Trophoblast cell (in vitro differentiated cells and primary cell): ENCODE results near the gene NEK5.
A peak's percentile ranks its signal among the peaks of the same experiment; 100 is the strongest.

Source experiments
- DNase-seq, 2 donors: peaks; one replicate each; pipeline ENCODE4 v3.0.0-alpha.2; 2016
- H2AFZ ChIP-seq: 2 replicates; pipeline ENCODE4 v1.6.1; 2013; ENCODE audit warnings: low read length, moderate library complexity, mild to moderate bottlenecking; ENCODE audit not compliant: insufficient read depth, poor library complexity
- H2AK5ac ChIP-seq: 2 replicates; pipeline ENCODE4 v1.6.1; 2013; ENCODE audit warnings: mild to moderate bottlenecking, low read length
- H2BK120ac ChIP-seq: 2 replicates; pipeline ENCODE4 v1.6.1; 2013; ENCODE audit warnings: low read length, mild to moderate bottlenecking, moderate library complexity; ENCODE audit not compliant: insufficient read depth, poor library complexity
- H2BK12ac ChIP-seq: 2 replicates; pipeline ENCODE4 v1.6.1; 2013; ENCODE audit warnings: mild to moderate bottlenecking, low read length, moderate library complexity
- H2BK5ac ChIP-seq: 2 replicates; pipeline ENCODE4 v1.6.1; 2013; ENCODE audit warnings: low read length, low read depth, moderate library complexity, mild to moderate bottlenecking; ENCODE audit not compliant: poor library complexity
- H3K14ac ChIP-seq: 2 replicates; pipeline ENCODE4 v1.6.1; 2013; ENCODE audit warnings: mild to moderate bottlenecking, low read length
- H3K18ac ChIP-seq: 2 replicates; pipeline ENCODE4 v1.6.1; 2013; ENCODE audit warnings: mild to moderate bottlenecking, low read length
- H3K23ac ChIP-seq: 2 replicates; pipeline ENCODE4 v1.6.1; 2013; ENCODE audit warnings: low read length
- H3K27ac ChIP-seq: 2 replicates; pipeline ENCODE4 v1.5.1; 2013; ENCODE audit warnings: low read depth, mild to moderate bottlenecking, inconsistent platforms, low read length, moderate library complexity
- H3K27me3 ChIP-seq: 2 replicates; pipeline ENCODE4 v1.6.1; 2013; ENCODE audit warnings: inconsistent platforms, mild to moderate bottlenecking, low read length, moderate library complexity; ENCODE audit not compliant: insufficient read depth
- H3K36me3 ChIP-seq, 2 experiments: 1 replicate in 1 of 2; 2 replicates in 1 of 2; pipeline ENCODE4 v1.6.1; 2013; ENCODE audit warnings: low read length in 2 of 2, mild to moderate bottlenecking in 2 of 2, moderate library complexity in 1 of 2; ENCODE audit not compliant: insufficient read depth in 2 of 2, control insufficient read depth in 1 of 2
- H3K4ac ChIP-seq: 2 replicates; pipeline ENCODE4 v1.6.1; 2013; ENCODE audit warnings: low read depth, mild to moderate bottlenecking, low read length, moderate library complexity
- H3K4me1 ChIP-seq, 2 experiments: 1 replicate in 1 of 2; 2 replicates in 1 of 2; pipeline ENCODE4 v1.6.1; 2013; ENCODE audit warnings: low read length in 2 of 2, mild to moderate bottlenecking in 2 of 2, moderate library complexity in 1 of 2; ENCODE audit not compliant: insufficient read depth in 2 of 2, control insufficient read depth in 1 of 2
- H3K4me2 ChIP-seq: 2 replicates; pipeline ENCODE4 v1.6.1; 2013; ENCODE audit warnings: inconsistent platforms, mild to moderate bottlenecking, low read length, moderate library complexity
- H3K4me3 ChIP-seq: 2 replicates; pipeline ENCODE4 v1.5.1; 2013; ENCODE audit warnings: mild to moderate bottlenecking, low read depth, low read length, inconsistent platforms
- H3K79me1 ChIP-seq: one replicate; pipeline ENCODE4 v1.6.1; 2013; ENCODE audit warnings: low read length
- H3K79me2 ChIP-seq: 2 replicates; pipeline ENCODE4 v1.6.1; 2013; ENCODE audit warnings: low read length, mild to moderate bottlenecking; ENCODE audit not compliant: control insufficient read depth, insufficient read depth, poor library complexity
- H3K9ac ChIP-seq: 2 replicates; pipeline ENCODE4 v1.6.1; 2013; ENCODE audit warnings: mild to moderate bottlenecking, low read length
- H3K9me3 ChIP-seq: 2 replicates; pipeline ENCODE4 v1.6.1; 2013; ENCODE audit warnings: low read depth, mild to moderate bottlenecking, control low read depth, inconsistent platforms, low read length; ENCODE audit not compliant: insufficient read depth
- H4K12ac ChIP-seq: 2 replicates; pipeline ENCODE4 v1.6.1; 2013; ENCODE audit warnings: low read depth, mild to moderate bottlenecking, low read length, moderate library complexity
- H4K8ac ChIP-seq: 2 replicates; pipeline ENCODE4 v1.6.1; 2013; ENCODE audit warnings: low read depth, mild to moderate bottlenecking, low read length, moderate library complexity
- H4K91ac ChIP-seq: one replicate; pipeline ENCODE4 v1.6.1; 2013; ENCODE audit warnings: low read depth, mild to moderate bottlenecking, low read length, moderate library complexity
- WGBS: extraction: QIAGEN DNeasy Blood & Tissue Kit; methylation state at CpG from one replicate; pipeline ENCODE4 v1.1.7; 2013; ENCODE audit warnings: missing lambda C conversion rate; ENCODE audit not compliant: insufficient read length, insufficient coverage; ENCODE audit errors: extremely low coverage; 5-methylcytosine and 5-hydroxymethylcytosine counted together

NEK5 gene

DNA sequence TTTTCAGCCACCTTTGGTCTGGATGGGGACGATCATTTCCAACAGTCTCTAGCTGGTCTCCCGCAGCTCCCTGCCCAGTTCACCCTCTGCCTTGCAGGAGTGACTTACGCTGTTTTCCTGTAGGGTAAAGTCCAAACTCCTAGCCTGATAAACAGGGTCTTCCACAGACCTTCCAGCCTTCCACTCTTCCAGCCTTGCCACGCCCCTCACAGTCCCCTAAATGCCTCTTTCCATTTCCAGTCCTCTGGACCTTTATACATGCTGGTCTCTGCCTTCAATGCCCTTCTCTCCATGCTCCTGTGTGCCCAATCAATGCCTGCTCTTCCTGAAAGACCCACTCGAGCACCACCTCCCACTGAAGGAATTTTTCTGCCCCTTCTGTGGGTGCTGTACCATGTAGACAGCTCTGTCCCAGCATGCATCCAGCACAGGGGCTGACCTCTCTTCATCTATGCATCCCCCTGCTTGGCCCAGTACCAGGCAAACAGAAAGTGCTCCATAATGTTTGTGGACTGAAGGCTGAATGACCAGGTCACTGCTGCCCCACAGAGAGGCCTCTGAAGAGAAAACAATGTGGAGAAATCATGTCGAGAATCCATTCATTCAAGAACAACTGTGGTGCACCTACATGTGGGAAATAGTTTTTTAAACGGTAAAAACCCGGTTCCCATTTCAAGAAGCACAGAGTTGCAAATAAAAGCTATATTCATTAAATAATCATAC lies 122.2 kb downstream of the NEK5 start:
- Histone ChIP-seq H4K12ac (no peak overlapping the region), H3K14ac (no peak overlapping the region), H3K36me3 (no peaks in the 10 kb centered on the region), H3K4me1 (peaks cover 0 to 5% of the 10 kb centered on the region in 2 experiments), H2BK5ac (no peak overlapping the region), H3K27ac (no peak overlapping the region), H4K8ac (no peak overlapping the region), H3K9me3 (peaks cover 5% of the 10 kb centered on the region), H3K27me3 (no peaks in the 10 kb centered on the region), H3K23ac (no peak overlapping the region), H3K9ac (no peak overlapping the region), H2AK5ac (no peak overlapping the region), H3K4me3 (no peak overlapping the region), H3K79me2 (peaks cover 4% of the 10 kb centered on the region), H4K91ac (no peak overlapping the region), H3K18ac (no peak overlapping the region), H2AFZ (no peak overlapping the region), H3K4ac (no peak overlapping the region), H3K4me2 (no peak overlapping the region), H3K79me1 (peaks cover 3% of the 10 kb centered on the region), H2BK12ac (no peak overlapping the region), H2BK120ac (no peak overlapping the region)
- no peak for DNase-seq
- WGBS = no CpG with 5 or more reads among the region's 8 CpGs

DNA sequence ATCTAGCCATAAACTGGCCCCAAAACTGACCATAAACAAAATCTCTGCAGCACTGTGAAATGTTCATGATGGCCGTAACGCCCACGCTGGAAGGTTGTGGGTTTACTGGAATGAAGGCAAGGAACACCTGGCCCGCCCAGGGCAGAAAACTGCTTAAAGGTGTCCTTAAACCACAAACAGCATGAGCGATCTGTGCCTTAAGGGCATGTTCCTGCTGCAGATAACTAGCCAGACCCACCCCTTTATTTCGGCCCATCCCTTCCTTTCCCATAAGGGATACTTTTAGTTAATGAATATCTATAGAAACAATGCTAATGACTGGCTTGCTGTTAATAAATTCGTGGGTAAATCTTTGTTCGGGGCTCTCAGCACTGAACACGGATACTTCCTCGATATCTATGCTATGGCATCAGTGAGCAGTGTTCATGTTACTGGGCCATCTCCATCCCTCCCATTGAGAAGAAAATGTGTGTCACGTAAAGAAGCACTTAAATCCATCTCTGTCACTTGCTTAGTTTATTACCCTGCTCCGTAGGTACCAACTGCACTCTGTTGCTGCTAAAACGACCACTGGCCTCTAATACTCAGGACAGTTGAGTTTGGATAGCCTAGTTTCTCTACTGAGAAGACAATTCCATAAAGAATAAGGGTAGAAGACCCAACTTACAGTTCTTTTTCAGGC lies 122.9 kb downstream of the NEK5 start:
- Histone ChIP-seq H2BK12ac (no peak overlapping the region), H3K14ac (no peak overlapping the region), H3K79me1 (no peaks in the 10 kb centered on the region), H3K27me3 (no peaks in the 10 kb centered on the region), H3K9ac (no peak overlapping the region), H3K4me2 (no peak overlapping the region), H4K8ac (no peak overlapping the region), H3K27ac (no peak overlapping the region), H3K36me3 (no peaks in the 10 kb centered on the region), H2BK5ac (no peak overlapping the region), H3K4me1 (peaks cover 0 to 4% of the 10 kb centered on the region in 2 experiments), H3K9me3 (peaks cover 2% of the 10 kb centered on the region), H2BK120ac (no peak overlapping the region), H2AFZ (no peak overlapping the region), H3K18ac (no peak overlapping the region), H3K23ac (no peak overlapping the region), H3K4ac (no peak overlapping the region), H3K4me3 (no peak overlapping the region), H2AK5ac (no peak overlapping the region), H4K12ac (no peak overlapping the region), H4K91ac (no peak overlapping the region), H3K79me2 (no peaks in the 10 kb centered on the region)
- peak; percentile 58 to 60 for DNase-seq
- WGBS = no CpG with 5 or more reads among the region's 13 CpGs

DNA sequence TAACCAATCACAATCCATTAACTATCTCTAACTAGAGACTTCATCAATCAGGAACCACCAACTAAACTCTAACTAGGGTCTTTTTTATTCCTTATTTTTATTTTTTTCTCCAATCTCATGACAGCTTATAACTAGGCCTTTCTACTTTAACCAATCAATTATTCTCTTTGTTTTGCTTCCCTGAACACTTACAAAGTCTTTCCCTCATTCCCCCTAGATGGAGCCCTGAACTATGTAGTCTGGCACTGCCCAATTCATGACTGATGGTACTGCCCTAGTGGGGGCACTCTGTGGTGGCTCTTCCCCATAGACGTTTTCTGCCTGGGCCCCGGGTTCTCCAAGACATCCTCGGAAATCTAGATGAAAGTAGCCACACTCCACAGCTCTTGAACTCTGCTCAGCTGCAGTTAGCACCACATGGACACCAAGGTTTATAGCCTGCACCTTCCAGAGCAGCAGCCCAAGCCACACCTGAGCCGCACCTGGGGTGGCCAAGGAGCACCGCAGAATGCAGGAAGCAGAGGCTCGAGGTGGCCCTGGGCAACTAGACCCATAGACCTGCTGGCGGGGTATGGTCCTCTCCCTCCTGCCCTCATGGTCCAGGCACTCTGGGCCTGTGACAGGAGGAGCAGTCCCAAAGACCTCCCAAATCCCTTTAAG lies 124.2 kb downstream of the NEK5 start:
- Histone ChIP-seq H3K36me3 (no peaks in the 10 kb centered on the region), H3K4me3 (no peak overlapping the region), H3K9ac (no peak overlapping the region), H4K12ac (no peak overlapping the region), H3K79me1 (peaks cover 1% of the 10 kb centered on the region), H2AK5ac (no peak overlapping the region), H2BK12ac (no peak overlapping the region), H3K4me1 (peaks cover 2 to 3% of the 10 kb centered on the region in 2 experiments), H3K79me2 (no peaks in the 10 kb centered on the region), H3K18ac (no peak overlapping the region), H3K14ac (no peak overlapping the region), H3K4ac (no peak overlapping the region), H4K91ac (no peak overlapping the region), H3K23ac (no peak overlapping the region), H3K27me3 (no peaks in the 10 kb centered on the region), H3K9me3 (peaks cover 2% of the 10 kb centered on the region), H2BK120ac (no peak overlapping the region), H4K8ac (no peak overlapping the region), H2BK5ac (no peak overlapping the region), H3K4me2 (no peak overlapping the region), H2AFZ (no peak overlapping the region), H3K27ac (no peak overlapping the region)
- DNase-seq = no peak
- WGBS = no CpG with 5 or more reads among the region's 7 CpGs

DNA sequence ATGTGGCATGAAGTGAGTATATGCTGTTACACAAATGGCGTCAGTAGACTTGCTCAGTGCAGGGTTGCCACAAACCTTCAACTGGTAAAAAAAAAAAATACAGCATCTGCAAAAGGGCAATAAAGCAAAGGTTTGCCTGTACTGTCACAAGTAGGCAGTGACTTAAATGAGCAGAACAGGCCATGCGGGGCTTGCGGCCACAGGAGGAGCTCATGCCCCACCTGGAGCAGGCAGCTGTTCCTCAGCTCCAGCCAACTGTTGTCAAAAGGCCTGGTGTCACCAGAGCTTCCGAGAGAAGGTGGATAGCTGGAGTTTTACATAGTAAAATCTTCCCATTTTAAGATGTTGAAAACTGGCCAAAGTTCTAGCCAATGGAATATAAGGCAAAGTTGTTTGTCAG lies 125.3 kb downstream of the NEK5 start:
- no peak overlapping the region for H3K18ac ChIP-seq

More for the DNA sequence above, 125.3 kb downstream of the NEK5 start:
- peaks cover 2% of the 10 kb centered on the region for H3K9me3 ChIP-seq
- H2AK5ac ChIP-seq = no peak overlapping the region
- H3K4me3 ChIP-seq = no peak overlapping the region
- H2BK5ac ChIP-seq = no peak overlapping the region
- H3K27ac ChIP-seq = no peak overlapping the region
- WGBS = no CpG with 5 or more reads among the region's 4 CpGs
- H3K4me1 ChIP-seq = peaks cover 10 to 12% of the 10 kb centered on the region in 2 experiments
- no peaks in the 10 kb centered on the region for H3K79me2 ChIP-seq
- H3K27me3 ChIP-seq = no peaks in the 10 kb centered on the region
- H3K4ac ChIP-seq = no peak overlapping the region
- peaks cover 1% of the 10 kb centered on the region for H3K79me1 ChIP-seq
- H4K91ac ChIP-seq = no peak overlapping the region
- H3K9ac ChIP-seq = no peak overlapping the region
- H4K12ac ChIP-seq = no peak overlapping the region
- H2AFZ ChIP-seq = no peak overlapping the region
- no peak overlapping the region for H2BK12ac ChIP-seq
- no peak overlapping the region for H2BK120ac ChIP-seq
- no peak overlapping the region for H3K4me2 ChIP-seq
- no peaks in the 10 kb centered on the region for H3K36me3 ChIP-seq
- DNase-seq = no peak
- H3K23ac ChIP-seq = no peak overlapping the region
- H3K14ac ChIP-seq = no peak overlapping the region
- H4K8ac ChIP-seq = no peak overlapping the region
